OCI-LY1 (cell line): ENCODE measurements around the gene CTDSPL.

ENCODE experiments used
- EZH2 ChIP-seq: fragments of 200-600 bp; sonication (generic), shearing (Covaris generic); IDR thresholded peaks from 2 replicates; pipeline ENCODE4 v1.8.0; 2017; ENCODE audit warnings: borderline replicate concordance, mixed run types, mild to moderate bottlenecking, antibody characterized with exemption, low read length, moderate library complexity, mixed read lengths
- TF ChIP-seq, protein P1 (sequence below): fragments of 200-600 bp; sonication (generic), shearing (Covaris generic); IDR thresholded peaks from 2 replicates; pipeline ENCODE4 v1.5.1; 2017; ENCODE audit warnings: mild to moderate bottlenecking, antibody characterized with exemption, low read length, moderate library complexity, mixed read lengths

DNA sequence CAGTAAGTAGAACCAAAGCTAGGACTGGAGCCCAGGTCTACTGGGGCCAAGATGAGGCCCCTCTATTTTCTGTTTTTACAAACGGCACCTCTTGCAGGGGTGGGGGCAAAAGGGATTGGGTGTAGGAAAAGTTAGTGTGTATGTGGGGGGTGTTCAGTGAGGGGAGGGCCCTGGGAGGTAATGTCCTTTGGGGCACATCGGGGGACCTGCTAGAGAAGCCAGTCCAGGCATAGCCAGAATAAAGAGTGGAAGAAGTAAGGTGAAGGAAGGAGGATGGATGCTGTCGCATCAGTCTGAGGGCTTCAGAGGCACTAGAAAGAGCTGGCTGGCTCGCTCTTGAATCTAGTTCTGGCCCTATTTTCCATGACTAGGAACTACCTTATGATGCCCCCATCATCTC is 165.2 kb downstream of the CTDSPL start:
- TF ChIP-seq, protein P1, sequence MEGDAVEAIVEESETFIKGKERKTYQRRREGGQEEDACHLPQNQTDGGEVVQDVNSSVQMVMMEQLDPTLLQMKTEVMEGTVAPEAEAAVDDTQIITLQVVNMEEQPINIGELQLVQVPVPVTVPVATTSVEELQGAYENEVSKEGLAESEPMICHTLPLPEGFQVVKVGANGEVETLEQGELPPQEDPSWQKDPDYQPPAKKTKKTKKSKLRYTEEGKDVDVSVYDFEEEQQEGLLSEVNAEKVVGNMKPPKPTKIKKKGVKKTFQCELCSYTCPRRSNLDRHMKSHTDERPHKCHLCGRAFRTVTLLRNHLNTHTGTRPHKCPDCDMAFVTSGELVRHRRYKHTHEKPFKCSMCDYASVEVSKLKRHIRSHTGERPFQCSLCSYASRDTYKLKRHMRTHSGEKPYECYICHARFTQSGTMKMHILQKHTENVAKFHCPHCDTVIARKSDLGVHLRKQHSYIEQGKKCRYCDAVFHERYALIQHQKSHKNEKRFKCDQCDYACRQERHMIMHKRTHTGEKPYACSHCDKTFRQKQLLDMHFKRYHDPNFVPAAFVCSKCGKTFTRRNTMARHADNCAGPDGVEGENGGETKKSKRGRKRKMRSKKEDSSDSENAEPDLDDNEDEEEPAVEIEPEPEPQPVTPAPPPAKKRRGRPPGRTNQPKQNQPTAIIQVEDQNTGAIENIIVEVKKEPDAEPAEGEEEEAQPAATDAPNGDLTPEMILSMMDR = no peak
- TF ChIP-seq EZH2 = no peak
